ENCODE data around the gene DDIT3.
"Not testable (repeated sequence)": the region's sequence is repeated elsewhere in the genome, so short reads cannot be mapped to it uniquely, and the experiment has no call there.

Gene DDIT3, protein sequence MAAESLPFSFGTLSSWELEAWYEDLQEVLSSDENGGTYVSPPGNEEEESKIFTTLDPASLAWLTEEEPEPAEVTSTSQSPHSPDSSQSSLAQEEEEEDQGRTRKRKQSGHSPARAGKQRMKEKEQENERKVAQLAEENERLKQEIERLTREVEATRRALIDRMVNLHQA

DNA sequence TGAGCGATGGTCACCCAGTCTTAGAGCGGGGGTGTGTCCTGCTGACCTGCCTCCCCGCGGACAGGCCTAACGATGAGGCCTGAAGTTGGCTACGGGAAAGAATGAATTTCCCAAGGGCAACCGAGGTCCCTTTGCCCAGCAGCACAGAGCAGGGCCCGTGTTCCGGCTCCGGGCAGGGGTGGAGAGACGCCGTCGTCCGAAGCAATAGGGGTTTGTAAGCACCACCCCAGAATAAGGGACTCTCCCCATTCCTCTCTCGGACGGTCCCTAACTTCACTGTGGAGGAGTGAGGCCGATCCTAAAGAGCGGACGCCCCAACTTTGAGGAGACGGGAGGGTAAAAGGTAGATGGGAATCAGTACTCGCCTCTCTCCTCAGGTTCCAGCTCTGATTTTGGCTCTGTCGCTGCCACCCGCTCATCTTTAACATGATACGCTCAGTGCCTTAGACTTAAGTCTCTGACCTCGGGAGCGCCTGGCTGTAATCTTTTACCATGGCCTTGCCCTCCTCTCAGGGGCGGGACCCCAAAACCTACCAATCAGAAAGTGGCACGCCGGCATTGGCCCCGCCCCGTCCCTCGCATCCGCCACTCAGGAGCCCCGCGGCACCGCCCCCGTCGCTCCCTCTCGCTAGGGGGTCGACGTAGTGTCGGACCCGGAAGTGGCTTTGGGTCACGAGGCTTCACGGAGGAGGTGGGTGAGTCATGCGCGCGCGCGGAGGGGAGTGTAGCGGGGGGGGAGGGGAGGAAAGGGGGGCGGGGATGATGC is at the start of gene DDIT3:
TSS of gene DDIT3 (minus strand) at position 462 of the 766 bp plus-strand sequence. CDS start 3,108 bp downstream, outside the sequence.
- peak; percentile 100 for DNase-seq

DNA sequence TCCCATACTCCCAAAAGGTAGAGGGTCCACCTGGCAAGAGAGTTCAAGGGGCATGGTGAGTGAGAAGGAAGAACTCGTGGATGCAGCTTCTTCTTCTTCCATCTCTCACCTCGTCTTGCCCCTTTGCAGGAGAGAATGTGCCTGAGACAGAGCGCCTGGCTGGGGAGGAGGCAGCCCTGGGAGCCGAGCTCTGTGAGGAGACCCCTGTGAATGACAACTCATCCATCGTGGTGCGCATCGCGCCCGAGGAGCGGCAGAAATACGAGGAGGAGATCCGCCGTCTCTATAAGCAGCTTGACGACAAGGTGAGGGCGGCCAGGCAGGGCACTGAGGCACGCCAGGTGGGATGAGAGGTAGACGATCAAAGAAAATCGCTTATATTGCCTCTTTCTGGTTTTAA is 49.5 kb upstream of the DDIT3 start:
- no peak for DNase-seq

DNA sequence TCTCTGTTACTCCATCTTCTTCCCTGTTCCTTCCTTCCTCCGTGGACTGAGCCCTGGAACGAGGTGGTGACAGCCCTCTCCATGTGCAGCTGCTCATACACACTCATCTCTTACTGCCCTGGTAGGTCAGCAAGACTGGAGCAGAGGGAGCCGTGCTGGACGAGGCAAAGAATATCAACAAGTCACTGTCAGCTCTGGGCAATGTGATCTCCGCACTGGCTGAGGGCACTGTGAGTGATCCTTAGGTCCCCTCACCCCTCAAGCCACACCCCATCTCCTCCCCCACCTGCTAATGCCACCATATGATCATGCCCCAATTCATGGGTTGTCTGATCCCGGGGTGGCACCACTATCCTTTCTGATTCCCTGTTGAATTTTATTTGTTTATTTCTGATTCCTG is 48.5 kb upstream of the DDIT3 start:
- no peak for DNase-seq

DNA sequence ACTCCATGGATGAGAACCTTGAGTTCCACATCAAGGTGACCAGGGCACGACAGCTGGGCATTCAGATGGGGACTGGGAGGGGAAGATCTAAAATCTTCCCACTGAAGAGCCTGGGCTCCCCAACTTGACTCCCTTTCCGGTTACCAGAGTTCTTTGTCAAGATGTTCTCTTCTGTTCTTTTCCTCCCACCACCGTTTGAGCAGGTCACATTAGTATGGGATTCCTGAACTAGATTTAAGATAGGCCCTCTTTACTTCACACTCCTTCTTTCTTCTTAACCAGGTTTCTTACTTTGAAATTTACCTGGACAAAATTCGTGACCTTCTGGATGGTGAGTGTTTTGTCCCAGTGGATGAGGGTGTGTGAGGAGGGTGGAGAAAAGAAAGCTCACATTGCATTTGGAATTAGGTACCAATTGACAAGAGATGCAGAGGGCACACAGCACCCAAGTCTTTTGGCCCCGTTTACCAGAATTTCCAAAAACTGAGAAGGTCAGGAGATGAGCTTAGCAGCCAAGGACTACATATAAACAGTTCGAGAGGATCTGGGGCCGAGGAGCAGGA is 43.9 kb upstream of the DDIT3 start:
- no peak for DNase-seq

DNA sequence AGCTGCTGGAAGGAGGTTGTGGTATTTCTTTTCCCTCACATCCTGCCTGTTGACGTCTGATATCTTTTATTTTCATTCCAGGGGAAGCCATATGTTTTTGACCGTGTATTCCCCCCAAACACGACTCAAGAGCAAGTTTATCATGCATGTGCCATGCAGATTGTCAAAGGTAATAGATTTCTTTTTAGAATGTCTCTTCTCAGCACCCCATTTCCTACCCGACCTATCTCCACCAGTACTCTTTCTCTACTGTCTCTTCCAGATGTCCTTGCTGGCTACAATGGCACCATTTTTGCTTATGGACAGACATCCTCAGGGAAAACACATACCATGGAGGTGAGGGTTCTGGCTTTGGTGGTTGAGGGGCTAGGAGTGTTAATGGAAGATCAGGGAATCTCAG is 43.0 kb upstream of the DDIT3 start:
- no peak for DNase-seq

DNA sequence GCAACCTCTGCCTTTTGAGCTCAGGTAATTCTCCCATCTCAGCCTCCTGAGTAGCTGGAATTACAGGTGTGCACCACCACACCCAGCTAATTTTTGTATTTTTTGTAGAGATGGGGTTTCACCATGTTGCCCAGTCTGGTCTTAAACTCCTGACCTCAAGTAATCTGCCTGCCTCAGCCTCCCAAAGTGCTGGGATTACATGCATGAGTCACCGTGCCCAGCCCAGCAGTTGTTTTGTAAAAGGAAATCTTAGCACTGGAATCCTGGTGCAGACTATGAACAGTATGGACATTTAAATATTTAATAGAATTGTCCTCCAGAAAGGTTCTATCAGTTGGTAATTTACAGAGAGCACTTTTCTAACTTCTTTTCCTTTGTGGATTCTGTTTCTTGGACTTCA is 40.8 kb upstream of the DDIT3 start:
- not testable (repeated sequence) for DNase-seq

DNA sequence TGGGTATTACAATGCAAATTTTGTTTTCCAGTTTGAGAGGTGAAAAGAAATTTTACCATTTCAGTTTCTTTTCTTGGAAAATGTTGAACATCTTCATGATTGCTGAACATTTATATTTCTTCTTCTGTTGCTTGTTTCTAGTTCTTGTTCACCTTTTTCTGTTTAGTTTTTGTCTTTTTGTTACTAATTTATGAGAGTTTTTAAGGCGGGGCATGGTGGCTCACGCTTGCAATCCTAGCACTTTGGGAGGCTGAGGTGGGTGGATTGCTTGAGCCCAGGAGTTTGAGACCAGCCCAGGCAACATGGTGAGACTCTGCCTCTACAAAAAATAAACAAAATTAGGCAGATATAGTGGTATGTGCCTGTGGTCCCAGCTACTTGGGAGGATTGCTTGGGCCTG is 40.2 kb upstream of the DDIT3 start:
- no peak for DNase-seq

DNA sequence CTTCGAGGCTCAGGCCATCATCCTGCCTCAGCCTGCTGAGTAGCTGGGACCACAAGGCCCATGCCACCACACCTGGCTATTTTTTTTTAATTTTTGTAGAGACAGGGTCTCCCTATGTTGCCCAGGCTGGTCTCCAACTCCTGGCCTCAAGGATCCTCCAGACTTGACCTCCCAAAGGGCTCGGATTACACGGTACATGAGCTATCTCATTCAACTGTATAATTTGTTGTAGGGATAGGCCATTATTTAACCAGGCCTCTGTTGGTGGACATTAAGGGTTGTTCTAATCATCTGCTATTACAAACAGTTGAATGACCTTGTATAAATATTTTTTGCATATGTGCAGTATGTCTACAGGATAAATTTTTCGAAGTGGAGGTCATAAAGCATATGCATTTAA is 38.5 kb upstream of the DDIT3 start:
- DNase-seq, result no peak

DNA sequence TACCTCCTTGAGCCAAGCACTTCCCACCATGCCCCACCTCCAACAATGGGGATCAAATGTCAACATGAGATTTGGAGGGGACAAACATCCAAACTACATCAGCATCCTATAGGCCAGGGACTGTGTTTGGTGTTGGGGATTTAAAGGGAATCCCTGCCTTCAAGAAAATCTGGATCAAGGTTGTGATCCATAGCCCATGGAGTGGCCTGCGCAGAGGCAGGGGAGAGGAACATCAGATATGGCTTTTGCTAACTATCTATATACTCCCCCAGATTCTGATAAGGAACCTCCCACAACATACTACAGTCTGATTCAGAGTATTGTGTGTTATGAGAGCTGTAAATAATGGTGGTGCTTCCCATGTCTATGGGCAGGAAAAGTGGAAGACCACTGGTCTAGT is 34.6 kb upstream of the DDIT3 start:
- no peak for DNase-seq

DNA sequence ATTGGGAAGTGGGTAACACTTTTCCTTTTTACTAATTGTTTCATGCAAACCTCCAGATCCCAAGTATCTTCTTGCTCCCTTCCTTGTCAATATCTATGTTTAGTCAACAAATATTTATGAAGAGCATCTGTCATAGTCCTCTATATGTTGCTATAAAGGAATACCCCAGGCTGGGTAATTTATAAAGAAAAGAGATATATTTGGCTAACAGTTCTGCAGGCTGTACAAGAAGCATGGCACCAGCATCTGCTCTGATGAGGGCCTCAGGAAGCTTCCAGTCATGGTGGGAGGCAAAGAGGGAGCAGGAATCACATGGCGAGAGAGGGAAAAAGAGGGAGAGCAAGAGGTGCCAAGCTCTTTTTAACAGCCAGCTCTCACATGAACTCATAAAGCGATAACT is 34.1 kb upstream of the DDIT3 start:
- no peak for DNase-seq

DNA sequence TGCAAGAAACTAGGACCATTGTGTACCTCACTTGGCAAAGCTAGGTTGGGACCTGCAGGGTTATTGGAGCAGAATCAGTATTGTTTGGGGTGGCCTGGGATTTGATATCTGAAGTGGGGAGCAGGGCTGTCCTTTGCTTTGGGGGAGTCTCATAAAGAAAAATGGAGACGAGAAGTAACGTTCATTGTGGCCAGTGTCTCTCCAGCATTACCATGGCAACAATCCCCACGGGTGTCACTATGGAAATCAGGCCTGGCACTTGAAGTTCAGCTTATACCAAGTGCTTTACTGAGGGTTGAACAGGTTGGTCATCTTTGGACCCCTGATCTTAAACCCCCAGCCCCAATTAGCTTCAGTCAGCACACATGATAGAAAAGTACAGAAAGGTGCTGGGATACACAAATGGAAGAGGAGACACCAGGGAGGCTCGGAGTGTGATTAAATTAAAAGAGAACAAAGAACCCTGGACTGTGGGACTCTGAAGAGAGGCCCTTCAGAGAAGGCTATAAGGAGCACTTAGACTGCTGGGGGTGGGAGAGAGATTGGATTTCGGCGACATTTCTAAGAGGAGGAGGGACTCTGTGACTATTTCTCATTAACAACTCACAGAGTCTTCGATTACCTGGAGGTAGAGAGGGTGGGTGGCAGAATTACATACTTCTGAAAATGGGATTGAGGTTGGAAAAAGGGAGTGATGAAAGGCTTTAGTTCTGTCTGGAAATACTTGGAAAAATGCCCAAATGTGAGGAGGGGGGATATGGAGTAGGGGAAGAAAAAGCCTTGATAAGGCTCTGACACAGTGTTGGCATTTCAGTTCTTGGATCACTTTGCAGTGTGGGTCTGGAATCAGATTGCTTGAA is 33.3 kb upstream of the DDIT3 start:
- DNase-seq, result no peak

DNA sequence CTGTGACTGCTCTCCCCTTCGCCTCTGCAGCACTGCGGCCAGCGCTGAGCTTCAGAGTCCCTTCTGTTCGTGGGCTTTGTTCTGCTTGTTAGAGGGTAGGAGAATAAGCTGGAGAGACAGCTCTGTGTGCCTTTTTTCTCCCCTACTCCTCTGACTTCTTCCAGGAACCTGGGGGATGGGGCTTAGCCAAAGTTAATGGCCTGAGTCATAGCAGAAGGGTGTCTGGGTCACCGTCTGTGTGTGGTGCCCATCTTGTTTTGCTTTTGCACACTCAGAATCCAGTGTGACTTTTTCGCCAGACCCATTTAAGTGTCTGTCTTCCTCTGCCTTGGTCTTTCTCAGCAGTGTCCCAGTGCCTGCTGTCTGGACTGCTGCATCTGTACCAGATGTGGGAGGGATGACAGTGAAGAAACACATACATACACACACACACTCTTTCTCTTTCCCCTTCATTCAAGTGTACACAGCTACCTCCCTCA is 32.6 kb upstream of the DDIT3 start:
- no peak for DNase-seq

DNA sequence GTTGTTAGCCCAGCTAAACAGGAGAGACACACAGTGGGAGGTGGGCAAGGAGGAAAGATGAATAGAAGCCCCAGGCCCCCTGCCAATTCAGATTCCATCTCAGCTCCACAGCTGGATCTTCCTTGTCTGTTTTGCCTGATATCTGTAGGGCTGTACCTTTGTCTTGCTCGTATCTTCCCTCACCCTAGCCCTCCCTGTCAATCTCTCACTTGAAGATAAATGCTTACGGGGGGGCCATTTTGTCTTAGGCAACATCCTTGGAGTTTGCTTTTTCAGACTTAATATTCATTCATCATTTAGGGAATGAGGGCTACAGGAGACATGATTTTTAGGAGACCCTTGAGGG is 32.0 kb upstream of the DDIT3 start:
- DNase-seq, result no peak

DNA sequence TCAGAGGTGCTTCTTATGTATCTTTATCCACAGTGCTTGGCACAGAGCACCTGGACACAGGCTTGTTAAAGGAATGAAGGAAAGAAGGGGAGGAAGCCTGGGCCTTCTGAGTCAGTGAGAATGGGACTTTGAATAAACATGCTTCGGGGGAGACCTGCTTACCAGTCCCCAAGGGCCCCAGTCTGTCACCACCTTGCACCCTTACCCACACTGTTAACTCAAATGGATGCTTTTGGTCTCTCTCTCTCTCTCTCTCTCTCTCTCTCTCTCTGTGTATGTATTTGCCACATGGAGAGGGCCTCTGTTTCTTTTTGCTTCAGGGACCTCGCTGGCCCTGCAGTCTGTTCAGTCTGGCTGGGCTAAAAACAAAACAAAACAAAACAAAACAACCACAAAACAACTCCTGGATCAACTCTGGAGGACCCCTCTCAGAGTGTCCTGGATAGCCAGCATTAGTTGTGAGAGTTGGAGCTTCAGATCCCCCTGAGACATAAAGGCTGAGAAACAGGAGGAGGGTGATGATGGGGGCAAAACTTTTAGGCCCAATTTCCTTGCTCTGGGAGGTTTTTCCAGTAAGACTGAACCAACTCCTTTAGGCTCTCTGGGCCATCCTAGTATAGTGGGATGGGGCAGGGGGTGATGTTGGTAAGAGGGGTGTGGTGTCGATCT is 31.5 kb upstream of the DDIT3 start:
- no peak for DNase-seq

DNA sequence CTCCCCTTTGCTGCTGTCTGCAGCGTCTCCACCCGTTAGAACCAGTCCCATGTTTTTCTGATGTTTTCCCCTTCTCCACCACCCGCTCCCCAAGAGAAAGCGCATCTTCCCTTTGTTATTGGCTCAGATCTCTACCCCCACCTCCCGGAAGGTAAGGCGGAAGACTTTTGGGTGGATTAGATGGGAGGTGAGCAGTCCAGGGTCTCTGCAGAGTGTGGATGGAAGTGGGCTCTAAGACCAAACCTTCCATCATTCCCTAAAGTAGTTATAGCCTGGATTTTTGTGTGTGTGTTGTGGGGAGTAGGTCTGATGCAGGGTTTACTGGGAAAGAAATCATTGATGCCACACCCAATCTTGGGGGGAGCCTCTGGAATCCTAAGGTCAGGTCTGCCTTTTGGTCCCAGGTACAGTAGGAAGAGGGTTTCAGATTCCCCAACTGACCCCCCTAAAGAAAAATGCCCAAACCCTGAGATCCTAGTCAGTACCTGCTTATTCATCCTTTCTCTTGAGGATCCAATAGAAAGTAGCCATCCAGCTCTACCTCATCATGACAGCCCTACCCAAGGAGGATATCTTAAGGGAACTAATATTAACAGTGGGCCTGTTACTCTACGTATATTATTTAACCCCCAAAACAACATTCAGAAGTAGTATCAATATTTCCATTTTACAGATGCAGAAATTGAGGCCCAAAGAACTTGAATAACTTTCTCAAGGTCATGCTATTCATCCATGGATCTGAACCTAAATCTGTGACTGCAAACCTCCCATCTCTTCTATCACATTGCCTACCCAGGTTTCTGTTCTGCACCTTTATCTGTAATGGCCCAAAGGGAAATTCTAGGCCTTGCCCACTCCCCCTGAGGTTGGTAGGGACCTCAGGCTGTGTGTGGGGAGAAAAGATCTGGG is 30.6 kb upstream of the DDIT3 start:
- no peak for DNase-seq

DNA sequence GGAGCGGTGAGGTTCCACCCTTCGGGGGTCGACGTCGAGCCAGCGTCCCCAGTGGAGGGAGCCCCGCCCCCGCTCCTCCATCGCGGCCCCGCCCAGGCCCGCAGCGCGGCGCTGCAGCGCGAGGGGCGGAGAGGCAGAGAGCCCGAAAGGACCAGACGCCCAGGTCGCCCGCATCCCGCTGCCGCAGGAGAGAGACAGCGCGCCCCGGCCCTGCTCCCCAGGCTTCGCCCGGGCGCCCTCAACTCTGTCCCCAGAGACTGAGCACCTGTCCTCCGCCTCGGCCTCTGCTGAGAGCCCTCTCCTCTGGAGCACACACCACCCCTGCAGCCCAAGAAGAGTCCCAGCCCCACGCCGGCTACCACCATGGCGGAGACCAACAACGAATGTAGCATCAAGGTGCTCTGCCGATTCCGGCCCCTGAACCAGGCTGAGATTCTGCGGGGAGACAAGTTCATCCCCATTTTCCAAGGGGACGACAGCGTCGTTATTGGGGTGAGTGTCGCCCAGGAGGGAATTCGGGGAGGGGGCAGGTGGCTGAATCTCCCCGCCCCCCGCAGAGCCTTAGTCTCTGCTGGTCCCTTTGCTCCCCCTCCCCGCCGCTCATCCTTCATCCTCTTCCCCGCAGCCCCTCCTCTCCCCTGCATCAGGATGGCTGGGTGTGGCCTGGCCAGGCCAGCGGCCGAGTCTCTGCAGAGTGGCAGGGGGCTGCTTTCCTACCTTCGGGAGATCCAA is 29.8 kb upstream of the DDIT3 start, which contains the start of gene KIF5A:
TSS of gene KIF5A (plus strand) at position 136 of the 732 bp plus-strand sequence. CDS start at position 364, 228 bp downstream.
- DNase-seq, result peak; percentile 36 to 55

DNA sequence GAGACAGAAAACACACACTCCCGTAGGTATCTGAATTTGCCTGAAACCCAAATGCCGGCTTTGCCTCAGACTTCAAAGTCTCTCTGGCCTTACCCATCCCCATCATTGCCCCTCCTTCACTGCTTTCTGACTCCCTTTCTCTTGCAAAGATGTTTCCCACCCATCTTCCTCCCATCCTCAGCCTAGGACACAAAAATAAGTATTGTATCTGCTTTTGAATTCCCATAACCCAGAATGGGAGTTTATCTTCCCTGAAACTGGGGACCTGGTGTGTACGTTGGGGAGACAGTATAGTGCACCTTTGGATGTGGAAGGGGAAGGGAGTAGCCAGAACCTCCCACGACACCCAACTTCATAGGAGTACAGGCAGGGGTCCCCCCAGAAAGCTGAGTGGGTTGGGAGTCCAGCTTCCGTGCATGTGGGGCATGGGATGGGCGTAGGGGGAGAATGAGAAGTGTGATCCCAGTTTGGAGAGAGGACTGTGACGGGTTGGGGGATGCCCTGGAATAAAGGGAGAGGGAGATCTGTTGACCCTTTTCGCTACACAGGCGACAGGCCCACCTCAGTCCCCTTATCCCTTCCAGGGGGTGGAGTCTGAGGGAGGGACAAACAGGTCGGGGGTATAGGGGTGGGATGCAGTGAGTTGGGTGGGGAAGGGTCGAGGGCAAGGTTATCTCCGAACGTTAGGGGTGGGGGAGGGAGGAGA is 29.0 kb upstream of the DDIT3 start:
- DNase-seq, result no peak

DNA sequence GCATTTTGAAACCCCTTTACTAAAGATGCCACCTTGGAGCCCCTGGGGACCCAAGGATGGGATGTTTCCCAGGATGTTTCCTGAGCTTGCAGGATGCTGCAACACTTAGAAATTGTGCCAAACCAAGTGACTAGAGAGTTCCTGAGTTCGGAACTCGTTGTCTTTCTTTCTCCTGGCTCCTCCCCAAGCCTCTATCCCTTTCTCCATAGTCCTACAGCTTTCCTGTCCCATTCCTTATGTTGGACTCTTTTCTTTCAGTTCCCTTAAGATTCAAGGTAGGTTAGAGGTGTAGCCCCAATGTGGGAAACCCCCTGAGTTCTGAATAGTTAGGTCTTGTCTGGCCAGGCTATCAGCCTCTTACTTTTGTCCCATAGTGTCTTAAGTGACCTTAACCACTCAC is 28.2 kb upstream of the DDIT3 start:
- DNase-seq, result no peak

DNA sequence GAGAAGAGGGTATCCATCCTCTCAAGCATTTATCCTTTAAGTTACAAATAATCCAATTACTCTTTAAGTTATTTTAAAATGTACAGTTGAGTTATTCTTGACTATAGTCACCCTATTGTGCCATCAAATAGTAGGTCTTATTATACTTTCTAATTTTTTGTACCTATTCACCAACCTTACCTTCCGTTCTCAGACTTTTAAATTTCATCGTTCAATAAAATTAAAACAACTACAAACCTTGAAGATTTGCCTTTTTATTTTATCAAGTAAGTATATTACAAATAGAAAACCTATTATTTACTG is 27.6 kb upstream of the DDIT3 start:
- no peak for DNase-seq

DNA sequence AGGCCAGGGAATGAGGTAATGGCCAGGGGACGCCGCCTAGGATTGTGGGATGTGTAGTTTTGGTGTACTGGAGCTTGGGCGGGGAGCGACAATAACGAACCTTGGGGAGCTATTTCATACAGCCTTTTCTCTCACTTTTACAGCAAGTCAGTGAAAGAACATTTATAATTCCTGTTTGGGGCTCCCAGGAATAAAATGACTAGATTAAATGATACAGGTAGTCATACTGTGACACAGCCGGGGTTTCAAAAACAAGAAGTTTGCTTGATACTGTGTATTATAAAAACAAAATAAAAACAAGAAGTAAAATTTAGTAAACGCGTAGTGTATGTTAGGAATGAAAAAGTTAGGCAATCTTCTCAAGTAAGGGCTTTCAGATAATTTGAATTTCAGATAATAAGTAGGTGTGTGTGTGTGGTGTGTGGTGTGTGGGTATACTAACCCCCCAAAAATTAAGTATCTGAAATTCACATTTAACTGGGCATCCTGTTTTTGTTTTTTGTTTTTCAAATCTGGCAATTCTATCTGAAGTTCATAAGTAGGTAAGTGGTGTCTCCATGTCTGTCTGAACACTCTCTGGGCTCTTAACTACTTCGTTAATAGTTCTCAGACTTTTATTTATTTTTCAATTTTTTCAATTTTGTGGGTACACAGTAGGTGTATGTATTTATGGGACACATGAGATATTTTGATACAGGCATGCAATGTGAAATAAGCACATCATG is 27.1 kb upstream of the DDIT3 start:
- no peak for DNase-seq
